GM12892 (cell line): ENCODE results near the gene SLC15A3.

Experiments used
- DNase-seq: peaks from one replicate; pipeline ENCODE4 v3.0.0; 2011; ENCODE audit not compliant: insufficient read length
- FAIRE-seq: peaks from 2 replicates; lab custom pipeline; 2011; peaks lifted over from hg19 to GRCh38; lab: Jason Lieb, UNC
- POLR2A ChIP-seq: IDR thresholded peaks from 2 replicates; pipeline ENCODE4 v1.6.1; 2011; ENCODE audit warnings: low read depth, low read length, control low read depth
- POLR2AphosphoS5 ChIP-seq: IDR thresholded peaks from 2 replicates; pipeline ENCODE4 v1.6.1; 2011; ENCODE audit warnings: low read depth, low read length, control low read depth
- TAF1 ChIP-seq: IDR thresholded peaks from 2 replicates; pipeline ENCODE4 v1.6.1; 2011; ENCODE audit warnings: low read depth, mild to moderate bottlenecking, control low read depth, low read length, borderline replicate concordance

Gene SLC15A3

DNA sequence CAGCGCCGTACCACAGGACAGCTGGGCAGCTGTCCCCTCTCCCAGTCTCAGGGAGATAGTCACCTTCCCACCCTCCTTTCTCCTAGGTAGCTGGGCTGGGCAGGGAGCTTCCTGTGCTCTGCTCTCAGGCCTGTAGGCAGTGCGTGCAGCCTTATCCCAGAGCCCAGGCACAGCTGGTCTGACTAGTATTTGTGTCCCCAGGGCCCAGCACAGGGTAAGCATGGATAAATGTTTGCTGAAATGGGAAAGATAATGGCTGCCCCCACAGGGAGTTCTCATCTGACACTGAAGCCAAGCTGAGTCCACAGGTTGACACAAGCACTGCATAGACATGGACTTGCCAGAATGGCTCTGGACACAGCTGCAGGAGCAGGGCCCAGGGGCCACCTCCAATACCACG is 9.8 kb downstream of the SLC15A3 start:
- TF ChIP-seq POLR2AphosphoS5: no peak
- no peak for TF ChIP-seq TAF1
- no peak for TF ChIP-seq POLR2A
- FAIRE-seq (no peak), DNase-seq (no peak)

DNA sequence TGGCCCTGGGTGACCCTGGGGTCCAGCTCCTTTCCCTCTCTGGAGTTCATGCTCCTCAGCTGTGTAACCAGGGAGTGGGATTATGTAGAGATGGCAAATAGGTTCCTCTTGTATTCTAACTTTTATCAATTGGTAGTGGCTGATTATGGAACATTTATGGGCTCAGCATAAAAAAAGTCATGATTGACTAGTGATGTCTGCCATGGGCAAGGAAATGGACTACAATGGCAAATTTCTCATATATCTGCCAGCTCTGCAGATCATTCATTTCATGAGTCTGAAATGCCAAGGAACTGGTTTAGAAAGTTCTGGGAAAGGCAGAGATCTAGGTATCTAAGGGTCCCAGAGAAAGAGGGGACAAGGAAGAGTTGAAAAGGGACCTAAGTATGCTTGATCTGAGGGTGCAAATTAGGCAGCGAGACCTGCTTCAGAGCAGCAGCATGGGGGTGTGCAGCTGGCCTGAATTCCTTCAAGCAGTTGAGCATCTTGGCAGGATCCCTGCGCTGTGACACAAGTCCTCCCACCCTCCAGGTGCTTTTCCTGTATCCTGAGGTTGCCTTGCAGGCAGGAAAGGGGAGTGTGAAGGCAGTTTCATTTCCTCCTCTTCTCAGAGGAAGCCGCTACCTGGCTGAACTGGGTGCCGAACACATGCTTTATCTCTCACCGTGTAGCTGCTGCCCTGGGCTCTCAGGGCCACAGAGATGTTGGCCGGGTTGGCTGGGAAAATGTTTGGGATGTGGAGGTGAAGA is 10.4 kb downstream of the SLC15A3 start:
- no peak for DNase-seq
- no peak for TF ChIP-seq POLR2AphosphoS5
- no peak for TF ChIP-seq POLR2A
- TF ChIP-seq TAF1: no peak
- no peak for FAIRE-seq

GRCh38 chr11:60939855-60940254 is 12.1 kb downstream of the SLC15A3 start:
- TF ChIP-seq POLR2AphosphoS5: peak; percentile 16; the same call in 1 of the 2 replicates
- no peak; the same call in none of the 2 replicates for TF ChIP-seq POLR2A
- no peak for TF ChIP-seq TAF1

GRCh38 chr11:60939301-60939700 is 12.7 kb downstream of the SLC15A3 start:
- DNase-seq: no peak
- no peak for TF ChIP-seq TAF1
- TF ChIP-seq POLR2A: no peak
- TF ChIP-seq POLR2AphosphoS5: no peak; the same call in 1 of the 2 replicates
- FAIRE-seq: no peak

More at GRCh38 chr11:60939855-60940254, 12.1 kb downstream of the SLC15A3 start:
- DNase-seq (no peak), FAIRE-seq (no peak)

- DNase-seq: no peak
- no peak for FAIRE-seq
- TF ChIP-seq POLR2AphosphoS5 (no peak), POLR2A (no peak), TAF1 (no peak)
Observed at GRCh38 chr11:60938500-60938899, 13.5 kb downstream of the SLC15A3 start.

DNA sequence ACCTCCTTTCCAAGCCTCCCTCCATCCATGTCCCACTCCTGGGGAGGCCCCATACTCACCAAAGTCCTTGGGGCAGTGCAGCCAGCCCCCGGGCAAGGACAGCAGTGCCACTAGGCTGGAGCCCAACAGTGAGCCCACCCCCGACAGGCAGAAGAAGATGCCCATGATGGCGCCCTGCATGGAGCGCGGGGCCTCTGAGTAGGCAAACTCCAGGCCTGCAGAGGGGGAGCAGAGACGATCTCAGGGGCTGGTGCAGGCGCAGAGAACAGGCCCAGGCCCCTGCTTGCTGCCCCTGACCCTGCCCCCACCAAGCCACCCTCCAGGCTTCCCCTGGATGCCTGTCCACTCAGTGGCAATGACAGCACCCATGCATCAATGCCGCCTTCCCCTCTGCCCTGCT is 14.2 kb downstream of the SLC15A3 start:
- TF ChIP-seq TAF1: no peak
- TF ChIP-seq POLR2AphosphoS5: no peak; the same call in 1 of the 2 replicates
- no peak; the same call in 1 of the 2 replicates for TF ChIP-seq POLR2A
- no peak for FAIRE-seq

DNA sequence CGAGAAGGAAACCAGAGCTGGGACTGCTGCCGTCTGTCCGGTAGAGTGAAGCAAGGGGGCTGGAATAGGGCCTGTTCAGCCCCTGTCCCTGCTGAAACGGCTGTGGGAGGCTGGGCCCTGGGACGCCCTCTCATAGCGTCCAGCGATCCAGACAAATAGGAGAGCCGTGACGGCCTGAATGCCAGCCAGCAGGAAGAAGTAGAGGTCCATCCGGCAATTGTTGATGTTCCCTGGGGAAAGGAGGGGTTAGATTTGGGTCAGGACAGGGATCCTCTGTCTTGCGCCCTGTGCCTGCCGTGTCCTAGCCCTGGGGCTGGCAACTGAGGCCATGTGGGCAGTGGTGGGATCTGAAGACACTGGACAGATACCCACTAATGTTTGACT is 14.8 kb downstream of the SLC15A3 start:
- no peak for DNase-seq
- no peak for TF ChIP-seq TAF1
- TF ChIP-seq POLR2AphosphoS5: no peak
- no peak for TF ChIP-seq POLR2A
- no peak for FAIRE-seq

More for the DNA sequence above, 14.2 kb downstream of the SLC15A3 start:
- DNase-seq: no peak

DNA sequence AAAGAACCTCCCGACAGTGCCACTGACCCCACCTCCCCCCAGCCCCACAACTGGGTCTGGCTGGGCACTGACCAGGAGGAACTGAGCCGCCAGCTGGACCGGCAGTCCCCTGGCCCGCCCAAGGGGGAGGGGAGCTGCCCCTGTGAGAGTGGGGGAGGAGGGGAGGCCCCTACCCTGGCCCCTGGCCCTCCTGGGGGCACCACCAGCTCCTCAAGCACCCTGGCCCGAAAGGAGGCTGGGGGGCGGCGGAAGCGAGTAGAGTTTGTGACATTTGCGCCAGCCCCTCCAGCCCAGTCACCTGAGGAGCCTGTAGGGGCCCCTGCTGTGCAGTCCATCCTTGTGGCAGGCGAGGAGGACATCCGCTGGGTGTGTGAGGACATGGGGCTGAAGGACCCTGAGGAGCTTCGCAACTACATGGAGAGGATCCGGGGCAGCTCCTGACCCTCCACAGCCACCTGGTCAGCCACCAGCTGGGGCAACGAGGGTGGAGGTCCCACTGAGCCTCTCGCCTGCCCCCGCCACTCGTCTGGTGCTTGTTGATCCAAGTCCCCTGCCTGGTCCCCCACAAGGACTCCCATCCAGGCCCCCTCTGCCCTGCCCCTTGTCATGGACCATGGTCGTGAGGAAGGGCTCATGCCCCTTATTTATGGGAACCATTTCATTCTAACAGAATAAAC is 15.4 kb downstream of the SLC15A3 start:
- FAIRE-seq: no peak

DNA sequence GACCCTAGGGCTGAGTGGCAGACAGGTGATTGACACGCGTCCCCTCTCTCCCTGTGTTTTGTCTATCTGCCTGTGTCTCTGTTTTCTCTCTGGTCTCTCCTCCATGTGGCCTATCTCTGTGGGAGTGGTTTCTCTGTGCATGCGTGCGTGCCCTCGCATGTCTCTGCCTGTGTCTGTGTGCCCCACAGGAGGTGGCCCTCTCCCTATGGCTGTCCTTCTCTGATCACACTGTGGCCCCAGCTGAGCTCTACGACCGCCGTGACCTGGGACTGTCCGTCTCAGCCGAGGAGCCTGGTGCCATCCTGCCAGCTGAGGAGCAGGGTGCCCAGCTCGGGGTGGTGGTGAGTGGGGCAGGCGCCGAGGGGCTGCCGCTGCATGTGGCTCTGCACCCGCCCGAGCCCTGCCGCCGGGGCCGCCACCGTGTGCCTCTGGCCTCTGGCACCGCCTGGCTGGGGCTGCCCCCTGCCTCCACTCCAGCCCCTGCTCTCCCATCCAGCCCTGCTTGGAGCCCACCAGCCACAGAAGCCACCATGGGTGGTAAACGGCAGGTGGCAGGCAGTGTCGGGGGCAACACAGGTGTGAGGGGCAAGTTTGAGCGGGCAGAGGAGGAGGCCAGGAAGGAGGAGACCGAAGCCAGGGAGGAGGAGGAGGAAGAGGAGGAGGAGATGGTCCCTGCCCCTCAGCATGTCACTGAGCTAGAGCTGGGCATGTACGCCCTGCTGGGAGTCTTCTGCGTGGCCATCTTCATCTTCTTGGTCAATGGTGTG is 16.1 kb downstream of the SLC15A3 start:
- DNase-seq (no peak), FAIRE-seq (peak; percentile 81)
- TF ChIP-seq TAF1 (no peak), POLR2AphosphoS5 (peak; percentile 59; the same call in 1 of the 2 replicates), POLR2A (peak; percentile 54)

More for the DNA sequence above, 15.4 kb downstream of the SLC15A3 start:
- no peak for TF ChIP-seq TAF1
- TF ChIP-seq POLR2AphosphoS5: peak; percentile 7
- peak; percentile 40; the same call in 1 of the 2 replicates for TF ChIP-seq POLR2A
- no peak for DNase-seq

- DNase-seq (no peak), FAIRE-seq (peak; percentile 50)
- TF ChIP-seq TAF1 (no peak), POLR2A (peak; percentile 32), POLR2AphosphoS5 (peak; percentile 74; the same call in 1 of the 2 replicates)
Observed at GRCh38 chr11:60934790-60935605, 17.0 kb downstream of the SLC15A3 start.
